NCI-H510A treated with DMSO at 0.1 percent for 48 hours (cell line): ENCODE measurements around the gene PCDHGA6.
A peak's percentile ranks its signal among the peaks of the same experiment; 100 is the strongest.
"Not testable (repeated sequence)": the region's sequence is repeated elsewhere in the genome, so short reads cannot be mapped to it uniquely, and the experiment has no call there.

Experiments
- DNase-seq: peaks from one replicate; lab custom pipeline; 2025; lab: John Stamatoyannopoulos, UW

PCDHGA6 gene

DNA sequence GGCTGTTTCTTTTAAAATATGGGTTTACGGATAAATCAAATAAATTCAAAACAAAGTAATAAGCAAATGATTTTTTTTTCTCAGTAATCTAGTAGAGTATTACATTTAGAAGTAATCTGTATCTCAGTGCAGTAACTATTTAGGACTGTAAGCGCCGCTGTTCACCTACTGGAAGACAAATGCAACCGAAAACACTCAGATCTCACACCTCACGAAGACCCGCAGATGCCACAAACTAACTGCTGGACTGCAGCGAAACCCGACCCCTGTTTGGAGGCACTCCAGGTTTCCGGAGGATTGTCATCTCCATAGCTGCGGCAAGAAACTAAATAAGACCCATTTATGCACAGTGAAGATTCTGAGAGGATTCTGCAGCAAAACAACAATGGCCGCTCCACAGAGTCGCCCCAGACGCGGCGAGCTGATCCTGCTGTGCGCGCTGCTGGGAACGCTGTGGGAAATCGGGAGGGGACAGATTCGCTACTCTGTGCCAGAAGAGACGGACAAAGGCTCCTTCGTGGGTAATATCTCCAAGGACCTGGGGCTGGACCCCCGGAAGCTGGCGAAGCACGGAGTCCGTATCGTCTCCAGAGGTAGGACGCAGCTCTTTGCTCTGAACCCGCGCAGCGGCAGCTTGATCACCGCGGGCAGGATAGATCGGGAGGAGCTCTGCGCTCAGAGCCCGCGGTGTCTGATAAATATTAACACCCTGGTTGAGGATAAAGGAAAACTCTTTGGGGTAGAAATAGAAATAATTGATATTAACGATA, 18.9 kb downstream of the PCDHGA6 start, which contains the start of gene PCDHGA8:
PCDHGA8 (plus strand) TSS at position 205 of the 770 bp plus-strand sequence; CDS start at position 386, 181 bp downstream.
- no peak for DNase-seq

DNA sequence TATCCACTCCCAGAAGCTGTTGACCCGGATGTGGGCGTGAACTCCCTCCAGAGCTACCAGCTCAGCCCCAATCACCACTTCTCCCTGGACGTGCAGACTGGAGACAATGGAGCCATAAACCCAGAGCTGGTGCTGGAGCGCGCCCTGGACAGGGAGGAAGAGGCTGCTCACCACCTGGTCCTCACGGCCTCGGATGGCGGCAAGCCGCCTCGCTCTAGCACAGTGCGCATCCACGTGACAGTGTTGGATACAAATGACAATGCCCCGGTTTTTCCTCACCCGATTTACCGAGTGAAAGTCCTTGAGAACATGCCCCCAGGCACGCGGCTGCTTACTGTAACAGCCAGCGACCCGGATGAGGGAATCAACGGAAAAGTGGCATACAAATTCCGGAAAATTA, 19.6 kb downstream of the PCDHGA6 start:
- DNase-seq: no peak

DNA sequence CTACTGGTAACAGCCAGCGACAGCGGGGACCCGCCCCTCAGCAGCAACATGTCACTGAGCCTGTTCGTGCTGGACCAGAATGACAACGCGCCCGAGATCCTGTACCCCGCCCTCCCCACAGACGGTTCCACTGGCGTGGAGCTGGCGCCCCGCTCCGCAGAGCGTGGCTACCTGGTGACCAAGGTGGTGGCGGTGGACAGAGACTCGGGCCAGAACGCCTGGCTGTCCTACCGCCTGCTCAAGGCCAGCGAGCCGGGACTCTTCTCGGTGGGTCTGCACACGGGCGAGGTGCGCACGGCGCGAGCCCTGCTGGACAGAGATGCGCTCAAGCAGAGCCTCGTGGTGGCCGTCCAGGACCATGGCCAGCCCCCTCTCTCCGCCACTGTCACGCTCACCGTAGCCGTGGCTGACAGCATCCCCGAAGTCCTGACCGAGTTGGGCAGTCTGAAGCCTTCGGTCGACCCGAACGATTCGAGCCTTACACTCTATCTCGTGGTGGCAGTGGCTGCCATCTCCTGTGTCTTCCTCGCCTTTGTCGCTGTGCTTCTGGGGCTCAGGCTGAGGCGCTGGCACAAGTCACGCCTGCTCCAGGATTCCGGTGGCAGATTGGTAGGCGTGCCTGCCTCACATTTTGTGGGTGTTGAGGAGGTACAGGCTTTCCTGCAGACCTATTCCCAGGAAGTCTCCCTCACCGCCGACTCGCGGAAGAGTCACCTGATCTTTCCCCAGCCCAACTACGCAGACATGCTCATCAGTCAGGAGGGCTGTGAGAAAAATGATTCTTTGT, 20.9 kb downstream of the PCDHGA6 start:
- not testable (repeated sequence) for DNase-seq

DNA sequence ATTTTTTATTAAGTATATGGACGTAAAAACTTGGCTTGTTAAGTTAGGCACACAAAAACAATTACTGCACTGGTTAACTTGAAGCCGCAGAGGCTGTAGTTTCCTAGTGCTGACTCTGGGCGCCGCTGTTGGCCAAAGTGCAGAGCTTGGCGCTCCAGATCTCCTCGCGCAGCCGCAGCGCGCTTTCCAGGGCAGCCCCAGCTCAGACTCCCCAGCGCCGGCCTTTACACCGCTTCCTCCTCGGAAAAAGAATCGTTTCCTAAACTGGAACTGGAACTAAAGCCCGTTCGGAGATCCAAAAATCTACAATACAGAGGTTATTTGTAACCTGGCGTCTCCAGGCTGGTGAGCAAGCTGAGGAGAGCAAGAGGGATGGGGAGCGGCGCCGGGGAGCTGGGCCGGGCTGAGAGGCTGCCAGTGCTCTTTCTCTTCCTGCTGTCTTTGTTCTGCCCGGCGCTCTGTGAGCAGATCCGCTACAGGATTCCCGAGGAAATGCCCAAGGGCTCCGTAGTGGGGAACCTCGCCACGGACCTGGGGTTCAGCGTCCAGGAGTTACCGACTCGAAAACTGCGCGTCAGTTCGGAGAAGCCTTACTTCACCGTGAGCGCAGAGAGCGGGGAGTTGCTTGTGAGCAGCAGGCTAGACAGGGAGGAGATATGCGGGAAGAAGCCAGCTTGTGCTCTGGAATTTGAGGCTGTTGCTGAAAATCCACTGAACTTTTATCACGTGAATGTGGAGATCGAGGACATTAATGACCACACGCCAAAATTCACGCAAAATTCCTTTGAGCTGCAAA, 24.3 kb downstream of the PCDHGA6 start, which contains the start of gene PCDHGB5:
PCDHGB5 (plus strand) TSS at position 192 of the 796 bp plus-strand sequence; CDS start at position 373, 181 bp downstream.
- DNase-seq: not testable (repeated sequence)

DNA sequence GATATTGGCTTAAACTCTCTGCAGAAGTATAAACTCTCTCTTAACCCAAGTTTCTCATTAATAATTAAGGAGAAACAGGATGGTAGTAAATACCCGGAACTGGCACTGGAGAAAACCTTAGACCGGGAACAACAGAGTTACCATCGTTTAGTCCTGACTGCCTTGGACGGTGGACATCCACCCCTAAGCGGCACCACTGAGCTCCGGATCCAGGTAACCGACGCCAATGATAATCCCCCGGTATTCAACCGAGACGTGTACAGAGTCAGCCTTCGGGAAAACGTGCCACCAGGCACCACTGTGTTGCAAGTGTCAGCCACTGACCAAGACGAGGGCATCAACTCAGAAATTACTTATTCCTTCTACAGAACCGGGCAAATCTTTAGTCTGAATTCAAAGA, 24.9 kb downstream of the PCDHGA6 start:
- DNase-seq: no peak

DNA sequence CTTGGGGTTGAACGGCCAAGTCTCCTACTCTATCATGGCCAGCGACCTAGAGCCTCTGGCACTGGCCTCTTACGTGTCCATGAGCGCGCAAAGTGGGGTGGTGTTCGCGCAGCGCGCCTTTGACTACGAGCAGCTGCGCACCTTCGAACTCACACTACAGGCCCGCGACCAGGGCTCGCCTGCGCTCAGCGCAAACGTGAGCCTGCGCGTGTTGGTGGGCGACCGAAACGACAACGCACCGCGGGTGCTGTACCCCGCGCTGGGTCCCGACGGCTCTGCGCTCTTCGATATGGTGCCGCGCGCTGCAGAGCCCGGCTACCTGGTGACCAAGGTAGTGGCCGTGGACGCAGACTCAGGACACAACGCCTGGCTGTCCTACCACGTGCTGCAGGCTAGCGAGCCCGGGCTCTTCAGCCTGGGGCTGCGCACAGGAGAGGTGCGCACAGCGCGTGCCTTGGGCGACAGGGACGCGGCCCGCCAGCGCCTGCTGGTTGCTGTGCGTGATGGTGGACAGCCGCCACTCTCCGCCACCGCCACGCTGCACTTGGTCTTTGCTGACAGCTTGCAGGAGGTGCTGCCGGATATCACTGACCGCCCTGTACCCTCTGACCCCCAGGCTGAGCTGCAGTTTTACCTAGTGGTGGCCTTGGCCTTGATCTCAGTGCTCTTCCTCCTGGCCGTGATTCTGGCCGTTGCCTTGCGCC, 26.0 kb downstream of the PCDHGA6 start:
- DNase-seq: no peak

DNA sequence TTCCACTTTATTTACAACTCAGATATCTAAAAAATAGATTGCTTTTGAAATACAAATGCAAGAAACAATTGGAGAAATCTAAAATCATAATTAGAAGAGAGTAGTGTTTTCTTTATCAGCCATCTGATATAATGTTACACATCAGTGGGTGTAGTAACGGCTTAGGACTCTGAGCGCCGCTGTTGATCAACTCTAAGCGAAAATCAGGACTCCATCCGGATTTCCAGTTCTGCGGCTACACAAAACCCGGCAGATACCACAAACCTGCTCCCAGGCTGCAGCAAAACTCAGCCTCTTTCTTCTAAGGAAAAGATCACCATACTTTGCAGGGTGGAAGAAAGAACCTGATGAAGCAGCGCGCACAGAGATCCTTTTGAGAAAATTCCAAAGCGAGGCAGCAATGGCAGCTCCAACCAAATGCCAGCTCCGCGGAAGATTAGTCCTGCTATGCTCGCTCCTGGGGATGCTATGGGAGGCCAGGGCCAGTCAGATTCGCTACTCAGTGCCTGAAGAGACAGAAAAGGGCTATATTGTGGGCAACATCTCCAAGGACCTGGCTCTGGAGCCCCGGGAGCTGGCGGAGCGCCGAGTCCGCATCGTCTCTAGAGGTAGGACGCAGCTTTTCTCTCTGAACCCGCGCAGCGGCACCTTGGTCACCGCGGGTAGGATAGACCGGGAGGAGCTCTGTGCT, 29.0 kb downstream of the PCDHGA6 start, which contains the start of gene PCDHGA9:
PCDHGA9 (plus strand) TSS at position 226 of the 691 bp plus-strand sequence; CDS start at position 401, 175 bp downstream.
- DNase-seq: peak; percentile 6

DNA sequence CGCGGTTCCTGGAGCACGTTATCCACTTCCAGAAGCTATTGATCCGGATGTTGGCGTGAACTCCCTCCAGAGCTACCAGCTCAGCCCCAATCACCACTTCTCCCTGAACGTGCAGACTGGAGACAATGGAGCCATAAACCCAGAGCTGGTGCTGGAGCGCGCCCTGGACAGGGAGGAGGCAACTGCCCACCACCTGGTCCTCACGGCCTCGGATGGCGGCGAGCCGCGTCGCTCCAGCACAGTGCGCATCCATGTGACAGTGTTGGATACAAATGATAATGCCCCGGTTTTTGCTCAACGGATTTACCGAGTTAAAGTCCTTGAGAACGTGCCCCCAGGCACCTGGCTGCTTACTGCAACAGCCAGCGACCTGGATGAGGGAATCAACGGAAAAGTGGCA, 29.7 kb downstream of the PCDHGA6 start:
- no peak for DNase-seq

DNA sequence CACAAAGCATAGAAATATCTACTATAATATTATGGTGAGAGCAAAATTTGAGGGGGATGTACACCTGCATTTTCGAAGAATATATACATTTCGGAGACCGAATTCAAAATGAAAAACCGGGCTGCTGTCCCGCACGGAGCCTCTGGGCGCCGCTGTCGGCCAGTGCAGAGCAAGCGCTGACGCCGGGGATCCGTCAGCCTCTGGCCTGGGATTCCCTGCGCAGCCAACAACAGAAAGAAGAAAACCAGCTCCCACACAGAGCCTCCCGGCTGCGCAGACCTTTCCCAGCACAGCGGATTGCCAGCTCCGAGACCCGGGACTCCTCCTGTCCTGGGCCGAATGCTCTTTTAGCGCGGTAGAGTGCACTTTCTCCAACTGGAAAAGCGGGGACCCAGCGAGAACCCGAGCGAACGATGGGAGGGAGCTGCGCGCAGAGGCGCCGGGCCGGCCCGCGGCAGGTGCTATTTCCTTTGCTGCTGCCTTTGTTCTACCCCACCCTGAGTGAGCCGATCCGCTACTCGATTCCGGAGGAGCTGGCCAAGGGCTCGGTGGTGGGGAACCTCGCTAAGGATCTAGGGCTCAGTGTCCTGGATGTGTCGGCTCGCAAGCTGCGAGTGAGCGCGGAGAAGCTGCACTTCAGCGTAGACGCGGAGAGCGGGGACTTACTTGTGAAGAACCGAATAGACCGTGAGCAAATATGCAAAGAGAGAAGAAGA, 34.3 kb downstream of the PCDHGA6 start, which contains the start of gene PCDHGB6:
PCDHGB6 (plus strand) TSS at position 232 of the 716 bp plus-strand sequence; CDS start at position 414, 182 bp downstream.
- not testable (repeated sequence) for DNase-seq

DNA sequence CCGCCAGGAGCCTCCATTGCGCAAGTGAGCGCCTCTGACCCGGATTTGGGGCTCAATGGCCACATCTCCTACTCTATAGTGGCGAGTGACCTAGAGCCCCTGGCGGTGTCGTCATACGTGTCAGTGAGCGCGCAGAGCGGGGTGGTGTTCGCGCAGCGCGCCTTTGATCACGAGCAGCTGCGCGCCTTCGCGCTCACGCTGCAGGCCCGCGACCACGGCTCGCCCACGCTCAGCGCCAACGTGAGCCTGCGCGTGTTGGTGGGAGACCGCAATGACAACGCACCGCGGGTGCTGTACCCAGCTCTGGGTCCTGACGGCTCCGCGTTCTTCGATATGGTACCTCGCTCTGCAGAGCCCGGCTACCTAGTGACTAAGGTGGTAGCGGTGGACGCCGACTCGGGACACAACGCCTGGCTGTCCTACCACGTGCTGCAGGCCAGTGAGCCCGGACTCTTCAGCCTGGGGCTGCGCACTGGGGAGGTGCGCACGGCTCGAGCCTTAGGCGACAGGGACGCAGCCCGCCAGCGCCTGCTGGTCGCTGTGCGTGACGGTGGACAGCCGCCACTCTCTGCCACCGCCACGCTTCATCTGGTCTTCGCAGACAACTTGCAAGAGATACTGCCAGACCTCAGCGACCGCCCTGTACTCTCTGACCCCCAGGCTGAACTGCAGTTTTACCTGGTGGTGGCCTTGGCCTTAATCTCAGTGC, 36.1 kb downstream of the PCDHGA6 start:
- DNase-seq: no peak

DNA sequence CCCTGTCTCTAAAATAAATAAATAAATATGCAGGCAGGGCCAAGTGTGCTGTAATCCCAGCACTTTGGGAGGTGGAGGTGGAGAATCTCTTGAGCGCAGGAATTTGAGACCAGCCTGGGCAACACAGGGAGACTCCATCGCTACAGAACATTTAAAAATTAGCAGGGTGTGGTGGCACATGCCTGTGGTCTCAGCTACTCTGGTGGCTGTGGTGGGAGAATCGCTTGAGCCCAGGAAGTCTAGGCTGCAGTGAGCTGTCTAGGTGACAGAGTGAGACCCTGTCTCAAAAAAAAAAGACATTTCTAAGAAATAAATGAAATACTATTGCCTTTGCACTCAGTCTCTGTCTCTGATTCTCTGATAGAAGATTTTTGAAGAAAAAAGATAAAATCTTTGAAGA, 37.9 kb downstream of the PCDHGA6 start:
- no peak for DNase-seq

DNA sequence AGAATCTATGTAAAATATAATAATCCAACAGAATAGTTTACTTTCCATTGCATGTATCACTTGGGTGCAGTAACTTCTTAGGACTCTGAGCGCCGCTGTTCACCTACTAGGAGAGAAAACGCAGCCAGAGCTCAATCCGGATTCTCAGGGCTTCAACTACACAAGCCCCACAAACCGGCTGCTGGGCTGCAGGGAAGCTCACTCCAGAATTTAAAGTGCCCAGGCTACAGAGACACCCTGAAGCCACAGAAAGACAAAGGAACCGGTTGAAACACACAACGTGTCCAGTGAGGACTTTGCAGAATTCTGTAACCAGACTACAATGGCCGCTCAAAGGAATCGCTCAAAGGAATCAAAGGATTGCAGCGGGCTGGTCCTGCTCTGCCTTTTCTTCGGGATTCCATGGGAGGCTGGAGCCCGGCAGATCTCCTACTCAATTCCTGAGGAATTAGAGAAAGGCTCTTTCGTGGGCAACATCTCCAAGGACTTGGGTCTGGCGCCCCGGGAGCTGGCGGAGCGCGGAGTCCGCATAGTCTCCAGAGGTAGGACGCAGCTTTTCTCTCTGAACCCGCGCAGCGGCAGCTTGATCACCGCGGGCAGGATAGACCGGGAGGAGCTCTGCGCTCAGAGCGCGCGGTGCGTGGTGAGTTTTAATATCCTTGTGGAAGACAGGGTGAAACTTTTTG, 39.3 kb downstream of the PCDHGA6 start, which contains the start of gene PCDHGA10:
PCDHGA10 (plus strand) TSS at position 134 of the 686 bp plus-strand sequence; CDS start at position 323, 189 bp downstream.
- DNase-seq: peak; percentile 7

DNA sequence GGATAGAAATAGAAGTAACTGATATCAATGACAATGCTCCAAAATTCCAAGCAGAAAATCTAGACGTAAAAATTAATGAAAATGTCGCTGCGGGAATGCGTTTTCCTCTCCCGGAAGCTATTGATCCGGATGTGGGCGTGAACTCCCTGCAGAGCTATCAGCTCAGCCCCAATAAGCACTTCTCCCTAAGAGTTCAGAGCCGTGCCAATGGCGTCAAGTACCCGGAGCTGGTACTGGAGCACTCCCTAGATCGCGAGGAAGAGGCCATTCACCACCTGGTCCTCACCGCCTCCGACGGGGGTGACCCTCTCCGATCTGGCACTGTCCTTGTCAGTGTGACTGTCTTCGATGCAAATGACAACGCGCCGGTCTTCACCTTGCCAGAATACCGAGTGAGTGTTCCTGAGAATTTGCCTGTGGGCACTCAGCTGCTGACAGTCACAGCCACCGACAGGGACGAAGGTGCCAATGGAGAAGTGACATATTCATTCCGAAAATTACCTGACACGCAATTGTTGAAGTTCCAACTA, 39.9 kb downstream of the PCDHGA6 start:
- DNase-seq: no peak

DNA sequence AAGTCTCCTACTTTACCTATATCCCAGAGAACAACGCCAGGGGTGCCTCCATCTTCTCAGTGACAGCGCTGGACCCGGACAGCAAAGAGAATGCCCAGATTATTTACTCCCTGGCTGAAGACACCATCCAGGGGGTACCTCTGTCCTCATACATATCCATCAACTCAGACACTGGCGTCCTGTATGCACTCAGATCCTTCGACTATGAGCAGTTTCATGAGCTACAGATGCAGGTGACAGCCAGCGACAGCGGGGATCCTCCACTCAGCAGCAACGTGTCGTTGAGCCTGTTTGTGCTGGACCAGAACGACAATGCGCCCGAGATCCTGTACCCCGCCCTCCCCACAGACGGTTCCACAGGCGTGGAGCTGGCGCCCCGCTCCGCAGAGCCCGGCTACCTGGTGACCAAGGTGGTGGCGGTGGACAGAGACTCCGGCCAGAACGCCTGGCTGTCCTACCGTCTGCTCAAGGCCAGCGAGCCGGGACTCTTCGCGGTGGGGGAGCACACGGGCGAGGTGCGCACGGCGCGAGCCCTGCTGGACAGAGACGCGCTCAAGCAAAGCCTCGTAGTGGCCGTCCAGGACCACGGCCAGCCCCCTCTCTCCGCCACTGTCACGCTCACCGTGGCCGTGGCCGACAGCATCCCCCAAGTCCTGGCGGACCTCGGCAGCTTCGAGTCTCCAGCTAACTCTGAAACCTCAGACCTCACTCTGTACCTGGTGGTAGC, 41.0 kb downstream of the PCDHGA6 start:
- not testable (repeated sequence) for DNase-seq

DNA sequence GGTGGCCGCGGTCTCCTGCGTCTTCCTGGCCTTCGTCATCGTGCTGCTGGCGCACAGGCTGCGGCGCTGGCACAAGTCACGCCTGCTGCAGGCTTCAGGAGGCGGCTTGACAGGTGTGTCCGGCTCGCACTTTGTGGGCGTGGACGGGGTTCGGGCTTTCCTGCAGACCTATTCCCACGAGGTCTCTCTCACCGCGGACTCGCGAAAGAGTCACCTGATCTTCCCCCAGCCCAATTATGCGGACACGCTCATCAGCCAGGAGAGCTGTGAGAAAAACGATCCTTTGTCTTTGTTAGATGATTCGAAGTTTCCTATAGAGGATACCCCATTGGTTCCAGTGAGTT, 41.6 kb downstream of the PCDHGA6 start:
- not testable (repeated sequence) for DNase-seq

DNA sequence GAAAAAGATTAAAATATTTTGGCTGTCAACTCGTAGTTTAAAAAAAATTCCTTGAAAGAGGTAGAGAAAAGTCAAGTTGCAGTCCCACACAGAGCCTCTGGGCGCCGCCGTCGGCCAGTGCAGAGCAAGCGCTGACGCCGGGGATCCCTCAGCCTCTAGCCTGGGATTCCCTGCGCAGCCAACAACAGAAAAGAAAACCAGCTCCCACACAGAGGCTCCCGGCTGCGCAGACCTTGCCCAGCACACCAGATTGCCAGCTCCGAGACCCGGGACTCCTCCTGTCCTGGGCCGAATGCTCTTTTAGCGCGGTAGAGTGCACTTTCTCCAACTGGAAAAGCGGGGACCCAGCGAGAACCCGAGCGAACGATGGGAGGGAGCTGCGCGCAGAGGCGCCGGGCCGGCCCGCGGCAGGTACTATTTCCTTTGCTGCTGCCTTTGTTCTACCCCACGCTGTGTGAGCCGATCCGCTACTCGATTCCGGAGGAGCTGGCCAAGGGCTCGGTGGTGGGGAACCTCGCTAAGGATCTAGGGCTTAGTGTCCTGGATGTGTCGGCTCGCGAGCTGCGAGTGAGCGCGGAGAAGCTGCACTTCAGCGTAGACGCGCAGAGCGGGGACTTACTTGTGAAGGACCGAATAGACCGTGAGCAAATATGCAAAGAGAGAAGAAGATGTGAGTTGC, 43.9 kb downstream of the PCDHGA6 start, which contains the start of gene PCDHGB7:
PCDHGB7 (plus strand) TSS at position 184 of the 679 bp plus-strand sequence; CDS start at position 367, 183 bp downstream.
- DNase-seq: not testable (repeated sequence)
